C4-2B (cell line): ENCODE data around the gene NDUFAF3.

Experiments
- ZFX ChIP-seq: fragments of 450-650 bp; IDR thresholded peaks from 2 replicates; pipeline ENCODE4 v1.6.1; 2017
- TF ChIP-seq, protein P1 (sequence below): fragments of 450-650 bp; conservative IDR thresholded peaks from 2 replicates; pipeline ENCODE4 v1.5.1; 2017; ENCODE audit warnings: mild to moderate bottlenecking

DNA sequence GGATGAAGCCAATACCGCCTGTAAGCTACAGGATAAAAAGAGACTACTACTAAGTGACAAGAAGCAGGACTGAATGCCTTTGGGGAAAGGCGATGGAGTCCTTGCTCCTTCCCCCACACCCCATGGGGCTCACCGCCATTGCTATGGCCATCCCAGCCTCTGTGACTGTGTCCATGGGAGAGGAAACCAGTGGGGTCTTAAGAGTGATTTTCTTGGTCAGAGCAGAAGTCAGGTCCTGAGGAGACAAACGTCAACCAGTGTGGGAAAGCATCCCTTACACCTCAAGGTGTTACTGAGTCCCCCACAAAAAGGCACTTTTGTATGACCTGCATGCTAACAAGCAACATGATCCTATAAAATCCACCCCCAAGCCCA lies 6.4 kb downstream of the NDUFAF3 start:
- TF ChIP-seq, protein P1, sequence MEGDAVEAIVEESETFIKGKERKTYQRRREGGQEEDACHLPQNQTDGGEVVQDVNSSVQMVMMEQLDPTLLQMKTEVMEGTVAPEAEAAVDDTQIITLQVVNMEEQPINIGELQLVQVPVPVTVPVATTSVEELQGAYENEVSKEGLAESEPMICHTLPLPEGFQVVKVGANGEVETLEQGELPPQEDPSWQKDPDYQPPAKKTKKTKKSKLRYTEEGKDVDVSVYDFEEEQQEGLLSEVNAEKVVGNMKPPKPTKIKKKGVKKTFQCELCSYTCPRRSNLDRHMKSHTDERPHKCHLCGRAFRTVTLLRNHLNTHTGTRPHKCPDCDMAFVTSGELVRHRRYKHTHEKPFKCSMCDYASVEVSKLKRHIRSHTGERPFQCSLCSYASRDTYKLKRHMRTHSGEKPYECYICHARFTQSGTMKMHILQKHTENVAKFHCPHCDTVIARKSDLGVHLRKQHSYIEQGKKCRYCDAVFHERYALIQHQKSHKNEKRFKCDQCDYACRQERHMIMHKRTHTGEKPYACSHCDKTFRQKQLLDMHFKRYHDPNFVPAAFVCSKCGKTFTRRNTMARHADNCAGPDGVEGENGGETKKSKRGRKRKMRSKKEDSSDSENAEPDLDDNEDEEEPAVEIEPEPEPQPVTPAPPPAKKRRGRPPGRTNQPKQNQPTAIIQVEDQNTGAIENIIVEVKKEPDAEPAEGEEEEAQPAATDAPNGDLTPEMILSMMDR: no peak
- no peak for TF ChIP-seq ZFX
